ENCODE measurements around the gene CD8B2.
"Not testable (repeated sequence)": the region's sequence is repeated elsewhere in the genome, so short reads cannot be mapped to it uniquely, and the experiment has no call there.

- not testable (repeated sequence) for TF ChIP-seq PRDM6 (tag by site-specific recombination; IDR thresholded peaks at IDR 0.05); ZNF548 (tag by site-specific recombination; IDR thresholded peaks at IDR 0.05); ZNF16 (tag by site-specific recombination; IDR thresholded peaks at IDR 0.05; ENCODE audit: low read depth)
- TF ChIP-seq, protein P1, sequence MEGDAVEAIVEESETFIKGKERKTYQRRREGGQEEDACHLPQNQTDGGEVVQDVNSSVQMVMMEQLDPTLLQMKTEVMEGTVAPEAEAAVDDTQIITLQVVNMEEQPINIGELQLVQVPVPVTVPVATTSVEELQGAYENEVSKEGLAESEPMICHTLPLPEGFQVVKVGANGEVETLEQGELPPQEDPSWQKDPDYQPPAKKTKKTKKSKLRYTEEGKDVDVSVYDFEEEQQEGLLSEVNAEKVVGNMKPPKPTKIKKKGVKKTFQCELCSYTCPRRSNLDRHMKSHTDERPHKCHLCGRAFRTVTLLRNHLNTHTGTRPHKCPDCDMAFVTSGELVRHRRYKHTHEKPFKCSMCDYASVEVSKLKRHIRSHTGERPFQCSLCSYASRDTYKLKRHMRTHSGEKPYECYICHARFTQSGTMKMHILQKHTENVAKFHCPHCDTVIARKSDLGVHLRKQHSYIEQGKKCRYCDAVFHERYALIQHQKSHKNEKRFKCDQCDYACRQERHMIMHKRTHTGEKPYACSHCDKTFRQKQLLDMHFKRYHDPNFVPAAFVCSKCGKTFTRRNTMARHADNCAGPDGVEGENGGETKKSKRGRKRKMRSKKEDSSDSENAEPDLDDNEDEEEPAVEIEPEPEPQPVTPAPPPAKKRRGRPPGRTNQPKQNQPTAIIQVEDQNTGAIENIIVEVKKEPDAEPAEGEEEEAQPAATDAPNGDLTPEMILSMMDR (tag by site-specific recombination; IDR thresholded peaks at IDR 0.05), result not testable (repeated sequence)
Measured at GRCh38 chr2:106489701-106490100, 2.5 kb downstream of the CD8B2 start.
